Measurements from ENCODE around the gene GPR89B. TPM values are rescaled to one million over a fixed set of nuclear protein-coding genes. Genes with fewer than 3 reads are reported as not detected.

The GPR89B gene
- 7.8 and 11.2 TPM in 2 replicates for total RNA-seq

DNA sequence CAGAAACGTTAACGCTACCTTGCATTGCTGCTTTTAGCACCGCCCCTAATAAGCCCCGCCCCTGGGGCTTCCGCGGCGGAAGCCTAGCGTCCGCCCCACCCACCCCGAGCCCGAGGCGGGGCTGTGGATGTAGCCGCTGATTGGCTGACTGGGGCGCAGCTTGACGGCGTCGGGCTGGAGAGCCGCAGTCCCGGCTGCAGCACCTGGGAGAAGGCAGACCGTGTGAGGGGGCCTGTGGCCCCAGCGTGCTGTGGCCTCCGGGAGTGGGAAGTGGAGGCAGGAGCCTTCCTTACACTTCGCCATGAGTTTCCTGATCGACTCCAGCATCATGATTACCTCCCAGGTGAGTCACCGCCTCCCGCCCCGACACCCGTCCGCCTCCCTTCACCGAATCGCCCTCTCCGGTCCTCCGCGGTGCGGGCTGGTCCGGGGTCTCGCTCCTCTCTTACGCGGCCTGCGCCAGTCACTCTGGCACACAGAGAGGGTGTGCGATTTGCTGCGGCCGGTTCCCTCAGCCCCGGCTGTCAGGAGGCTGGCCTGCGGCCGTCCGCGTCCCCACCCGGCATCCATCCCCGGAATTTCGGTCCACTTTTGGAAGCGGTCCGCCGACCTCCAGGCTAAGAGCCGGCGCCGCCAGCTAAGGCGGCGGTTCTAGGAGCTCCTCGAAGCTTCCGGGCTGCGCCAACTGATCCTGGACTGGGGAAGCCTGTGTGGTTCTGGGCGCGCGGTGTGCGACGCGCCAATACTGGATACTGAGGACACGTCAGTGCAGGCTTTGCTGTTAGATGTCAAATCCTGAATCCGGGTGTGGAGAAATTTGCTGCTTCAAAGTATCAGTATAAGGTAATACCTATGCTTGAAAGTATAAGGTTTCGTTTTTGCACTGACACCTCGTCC is at the start of gene GPR89B:
TSS of gene GPR89B (plus strand) at position 185 of the 897 bp plus-strand sequence. CDS start at position 302, 117 bp downstream.

DNA sequence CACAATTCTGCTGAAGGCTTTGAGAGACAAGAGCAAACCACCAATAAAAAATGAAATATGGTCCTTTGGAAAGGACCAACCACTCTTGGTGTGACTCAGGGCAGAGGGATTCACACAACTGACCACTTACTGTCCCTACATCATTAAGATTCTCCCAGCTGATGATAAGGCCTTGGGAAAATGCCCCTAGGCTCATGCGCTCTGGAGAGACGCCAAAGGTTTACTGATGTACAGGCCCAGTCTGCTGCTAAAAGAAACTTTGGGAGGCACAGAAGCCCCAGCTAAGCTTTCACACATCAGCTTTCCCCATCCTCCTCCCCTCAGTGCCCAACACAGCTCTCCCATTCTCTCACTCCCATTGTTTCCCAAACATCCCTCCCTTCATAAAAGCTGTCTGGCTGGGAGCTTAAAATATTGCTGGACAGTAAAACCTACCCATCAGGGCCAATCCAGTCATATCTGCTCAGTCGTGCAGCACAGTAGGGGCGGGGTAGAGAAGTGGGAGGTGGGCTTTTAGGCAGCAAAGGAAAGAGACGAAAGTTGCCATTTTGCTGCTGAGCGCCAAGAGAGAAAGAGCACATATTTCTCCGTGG is 25.9 kb upstream of the GPR89B start, which contains the start of gene GJA8:
TSS of gene GJA8 (plus strand) at position 543 of the 593 bp plus-strand sequence. CDS start 5,161 bp downstream, outside the sequence.

Small RNA genes within 50 kb of the gene (small RNA-seq; reads per million reads assigned to genes)
- gene RNU1-129P, result not detected
- gene RNVU1-7, result 1,845 reads per million, percentile 100 among the genes with 10 or more reads in this experiment

Other genes with a start within 250 kb of the GPR89B start
- gene GJA5, start 167.8 kb upstream of the GPR89B start, total RNA-seq, result 6.8 and 9.4 TPM in 2 replicates
- gene GJA8, start 25.6 kb upstream of the GPR89B start, total RNA-seq, result not detected in 2 replicates
- gene NBPF11, start 223.9 kb downstream of the GPR89B start, total RNA-seq, result 4.7 and 6.5 TPM in 2 replicates

Measured in hair follicle dermal papilla cell (primary cell).